ENCODE measurements around the gene CADPS2. TPM values are rescaled to one million over a fixed set of nuclear protein-coding genes. Genes with fewer than 3 reads are reported as not detected.

CADPS2 gene
- total RNA-seq, 3 donors from 2014 or later (not counting 1 experiment from before 2014, with no cell fraction given), result not detected

- H3K9me3 ChIP-seq (ENCODE audit: control insufficient read depth, insufficient read depth, low read length), result no peaks in the 10 kb centered on the region
- no peaks in the 10 kb centered on the region for H3K4me1 Mint-ChIP-seq
- intact Hi-C loops (cut with micrococcal nuclease), result no loop called here
- no peaks in the 10 kb centered on the region for H3K27me3 ChIP-seq (ENCODE audit: control insufficient read depth, insufficient read depth, low read length)
- H3K27ac Mint-ChIP-seq, result no peak overlapping the region
- no peaks in the 10 kb centered on the region for H3K4me1 ChIP-seq (ENCODE audit: control insufficient read depth, insufficient read depth, low read length)
- H3K36me3 Mint-ChIP-seq, result no peaks in the 10 kb centered on the region
- H3K4me3 Mint-ChIP-seq, result no peak overlapping the region
- 75% methylated on average over 4 of the region's 4 CpGs for WGBS (ENCODE audit: insufficient coverage)
- no peak overlapping the region for H3K4me3 ChIP-seq (ENCODE audit: low read length)
- H3K27me3 Mint-ChIP-seq (ENCODE audit: low read depth in 2 of 2), result no peaks in the 10 kb centered on the region
- TF ChIP-seq, protein P1, sequence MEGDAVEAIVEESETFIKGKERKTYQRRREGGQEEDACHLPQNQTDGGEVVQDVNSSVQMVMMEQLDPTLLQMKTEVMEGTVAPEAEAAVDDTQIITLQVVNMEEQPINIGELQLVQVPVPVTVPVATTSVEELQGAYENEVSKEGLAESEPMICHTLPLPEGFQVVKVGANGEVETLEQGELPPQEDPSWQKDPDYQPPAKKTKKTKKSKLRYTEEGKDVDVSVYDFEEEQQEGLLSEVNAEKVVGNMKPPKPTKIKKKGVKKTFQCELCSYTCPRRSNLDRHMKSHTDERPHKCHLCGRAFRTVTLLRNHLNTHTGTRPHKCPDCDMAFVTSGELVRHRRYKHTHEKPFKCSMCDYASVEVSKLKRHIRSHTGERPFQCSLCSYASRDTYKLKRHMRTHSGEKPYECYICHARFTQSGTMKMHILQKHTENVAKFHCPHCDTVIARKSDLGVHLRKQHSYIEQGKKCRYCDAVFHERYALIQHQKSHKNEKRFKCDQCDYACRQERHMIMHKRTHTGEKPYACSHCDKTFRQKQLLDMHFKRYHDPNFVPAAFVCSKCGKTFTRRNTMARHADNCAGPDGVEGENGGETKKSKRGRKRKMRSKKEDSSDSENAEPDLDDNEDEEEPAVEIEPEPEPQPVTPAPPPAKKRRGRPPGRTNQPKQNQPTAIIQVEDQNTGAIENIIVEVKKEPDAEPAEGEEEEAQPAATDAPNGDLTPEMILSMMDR (IDR thresholded peaks at IDR 0.05), result no peak
- ATAC-seq, result no peak
- no peaks in the 10 kb centered on the region for H3K36me3 ChIP-seq (ENCODE audit: control insufficient read depth, insufficient read depth, low read length)
- no peak overlapping the region for H3K27ac ChIP-seq (ENCODE audit: low read length)
- DNase-seq, result no peak
- peaks cover under 1 to 3% of the 10 kb centered on the region in 2 donors for H3K9me3 Mint-ChIP-seq
Observed at GRCh38 chr7:122572706-122573105, 313.6 kb downstream of the CADPS2 start.

DNA sequence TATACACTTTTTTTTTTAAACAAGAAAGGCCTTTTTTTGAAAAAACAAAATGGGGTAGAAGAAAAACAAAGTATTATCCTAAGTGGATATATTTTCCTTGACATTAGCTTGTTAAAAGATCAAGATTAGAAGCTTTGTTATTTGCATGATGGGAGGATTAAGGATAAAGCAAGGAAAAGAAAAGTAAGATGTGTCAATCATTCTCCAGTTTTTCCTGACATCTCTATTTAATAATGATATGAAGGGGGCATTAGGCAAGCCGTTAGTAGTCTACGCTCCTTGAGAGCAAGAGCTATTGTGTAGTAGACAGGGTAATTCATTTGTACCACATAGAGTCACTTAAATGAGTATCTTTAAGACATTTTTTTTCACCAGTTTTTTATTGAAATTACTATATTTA lies 324.9 kb downstream of the CADPS2 start:
- Histone ChIP-seq H3K27ac (ENCODE audit: low read length) (no peak overlapping the region), H3K9me3 (ENCODE audit: control insufficient read depth, insufficient read depth, low read length) (no peaks in the 10 kb centered on the region), H3K27me3 (ENCODE audit: control insufficient read depth, insufficient read depth, low read length) (no peaks in the 10 kb centered on the region), H3K4me1 (ENCODE audit: control insufficient read depth, insufficient read depth, low read length) (no peaks in the 10 kb centered on the region), H3K4me3 (ENCODE audit: low read length) (no peak overlapping the region), H3K36me3 (ENCODE audit: control insufficient read depth, insufficient read depth, low read length) (no peaks in the 10 kb centered on the region)
- no CpG with 5 or more reads among the region's 2 CpGs for WGBS (ENCODE audit: insufficient coverage)
- Mint-ChIP-seq H3K27me3 (ENCODE audit: low read depth in 2 of 2) (no peaks in the 10 kb centered on the region), H3K36me3 (no peaks in the 10 kb centered on the region), H3K4me1 (no peaks in the 10 kb centered on the region), H3K27ac (no peak overlapping the region), H3K9me3 (peaks cover 3 to 9% of the 10 kb centered on the region in 2 donors), H3K4me3 (no peak overlapping the region)
- intact Hi-C loops (cut with micrococcal nuclease), result no loop called here
- ATAC-seq (no peak), DNase-seq (no peak)
- TF ChIP-seq, protein P1 (IDR thresholded peaks at IDR 0.05), result no peak

GRCh38 chr7:122556873-122557542 lies 329.3 kb downstream of the CADPS2 start:
- no peak overlapping the region for H3K4me3 Mint-ChIP-seq
- no peak overlapping the region for H3K27ac Mint-ChIP-seq
- no peaks in the 10 kb centered on the region for H3K36me3 Mint-ChIP-seq
- H3K27ac ChIP-seq (ENCODE audit: low read length), result no peak overlapping the region
- no peaks in the 10 kb centered on the region for H3K4me1 ChIP-seq (ENCODE audit: control insufficient read depth, insufficient read depth, low read length)
- intact Hi-C loops (cut with micrococcal nuclease), result no loop called here
- H3K4me3 ChIP-seq (ENCODE audit: low read length), result no peak overlapping the region
- H3K9me3 ChIP-seq (ENCODE audit: control insufficient read depth, insufficient read depth, low read length), result no peaks in the 10 kb centered on the region
- H3K9me3 Mint-ChIP-seq, result peaks cover 3 to 8% of the 10 kb centered on the region in 2 donors
- 71% methylated on average over 5 of the region's 7 CpGs for WGBS (ENCODE audit: insufficient coverage)
- H3K4me1 Mint-ChIP-seq, result no peaks in the 10 kb centered on the region
- no peak for ATAC-seq
- TF ChIP-seq, protein P1 (IDR thresholded peaks at IDR 0.05), result no peak
- H3K36me3 ChIP-seq (ENCODE audit: control insufficient read depth, insufficient read depth, low read length), result no peaks in the 10 kb centered on the region
- DNase-seq, result no peak
- no peaks in the 10 kb centered on the region for H3K27me3 ChIP-seq (ENCODE audit: control insufficient read depth, insufficient read depth, low read length)
- H3K27me3 Mint-ChIP-seq (ENCODE audit: low read depth in 2 of 2), result no peaks in the 10 kb centered on the region

DNA sequence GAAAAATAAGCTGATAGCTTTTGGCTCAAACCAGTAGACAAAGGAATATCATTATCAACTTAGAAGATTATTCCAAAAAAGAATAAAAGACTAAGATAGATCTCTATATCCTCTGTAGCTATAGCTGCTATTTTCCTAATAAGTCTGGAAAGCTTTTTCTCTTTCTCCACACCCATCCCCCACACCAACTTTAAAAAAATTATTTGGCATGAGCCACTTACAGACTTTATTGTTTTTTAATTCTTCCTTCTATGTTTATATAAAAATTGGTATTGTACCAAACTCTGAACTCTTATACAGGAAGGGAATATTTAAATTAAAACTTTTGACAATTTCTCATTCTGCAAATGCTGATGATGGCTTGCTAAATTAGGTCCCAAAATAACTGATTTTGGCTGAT lies 330.0 kb downstream of the CADPS2 start:
- DNase-seq, result no peak
- no peak for ATAC-seq
- no peaks in the 10 kb centered on the region for H3K36me3 Mint-ChIP-seq
- Histone ChIP-seq H3K36me3 (ENCODE audit: control insufficient read depth, insufficient read depth, low read length) (no peaks in the 10 kb centered on the region), H3K4me3 (ENCODE audit: low read length) (no peak overlapping the region), H3K27ac (ENCODE audit: low read length) (no peak overlapping the region), H3K27me3 (ENCODE audit: control insufficient read depth, insufficient read depth, low read length) (no peaks in the 10 kb centered on the region), H3K9me3 (ENCODE audit: control insufficient read depth, insufficient read depth, low read length) (no peaks in the 10 kb centered on the region), H3K4me1 (ENCODE audit: control insufficient read depth, insufficient read depth, low read length) (no peaks in the 10 kb centered on the region)
- TF ChIP-seq, protein P1 (IDR thresholded peaks at IDR 0.05), result no peak
- H3K9me3 Mint-ChIP-seq, result peaks cover 3 to 6% of the 10 kb centered on the region in 2 donors
- H3K4me3 Mint-ChIP-seq, result no peak overlapping the region
- H3K27ac Mint-ChIP-seq, result no peak overlapping the region
- intact Hi-C loops (cut with micrococcal nuclease), result no loop called here
- no peaks in the 10 kb centered on the region for H3K4me1 Mint-ChIP-seq
- H3K27me3 Mint-ChIP-seq (ENCODE audit: low read depth in 2 of 2), result no peaks in the 10 kb centered on the region
